ENCODE data around the gene MBP.

DNA sequence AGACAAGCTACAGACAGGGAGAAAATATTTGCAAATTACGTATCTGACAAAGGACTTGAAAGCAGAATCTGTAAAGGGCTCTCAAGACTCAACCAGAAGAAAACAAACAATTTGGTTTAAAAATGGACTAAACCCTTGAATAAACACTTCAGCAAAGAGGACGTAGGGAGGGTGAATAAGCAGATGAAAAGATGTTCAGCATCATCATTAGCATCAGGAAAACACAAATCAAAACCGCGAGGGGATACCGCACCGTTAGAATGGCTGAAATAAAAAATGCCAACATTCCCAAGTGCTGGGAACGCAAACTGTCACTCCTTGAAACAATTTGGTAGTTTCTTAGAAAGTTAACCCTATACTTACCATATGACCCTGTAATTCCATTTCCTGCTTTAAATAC lies 136.7 kb downstream of the MBP start:
- TF ChIP-seq ZNF282 (IDR thresholded peaks at IDR 0.05; ENCODE audit: partially characterized antibody) (no peak), THAP8 (CRISPR knock-in tag; IDR thresholded peaks at IDR 0.05; ENCODE audit: borderline replicate concordance) (no peak), EZH2 (conservative IDR thresholded peaks at IDR 0.05; ENCODE audit: low read depth, low read length) (no peak), POLR2A (IDR thresholded peaks at IDR 0.05; ENCODE audit: insufficient read depth in 1 of 2, low read depth in 2 of 2, low read length in 2 of 2) (no peak), EP300 (IDR thresholded peaks at IDR 0.05; ENCODE audit: low read depth in 2 of 2, low read length in 2 of 2) (no peak), EP300 (CRISPR knock-in tag; IDR thresholded peaks at IDR 0.05; ENCODE audit: borderline replicate concordance) (no peak), RXRA (CRISPR knock-in tag; IDR thresholded peaks at IDR 0.05) (no peak)
- TF ChIP-seq, protein P1, sequence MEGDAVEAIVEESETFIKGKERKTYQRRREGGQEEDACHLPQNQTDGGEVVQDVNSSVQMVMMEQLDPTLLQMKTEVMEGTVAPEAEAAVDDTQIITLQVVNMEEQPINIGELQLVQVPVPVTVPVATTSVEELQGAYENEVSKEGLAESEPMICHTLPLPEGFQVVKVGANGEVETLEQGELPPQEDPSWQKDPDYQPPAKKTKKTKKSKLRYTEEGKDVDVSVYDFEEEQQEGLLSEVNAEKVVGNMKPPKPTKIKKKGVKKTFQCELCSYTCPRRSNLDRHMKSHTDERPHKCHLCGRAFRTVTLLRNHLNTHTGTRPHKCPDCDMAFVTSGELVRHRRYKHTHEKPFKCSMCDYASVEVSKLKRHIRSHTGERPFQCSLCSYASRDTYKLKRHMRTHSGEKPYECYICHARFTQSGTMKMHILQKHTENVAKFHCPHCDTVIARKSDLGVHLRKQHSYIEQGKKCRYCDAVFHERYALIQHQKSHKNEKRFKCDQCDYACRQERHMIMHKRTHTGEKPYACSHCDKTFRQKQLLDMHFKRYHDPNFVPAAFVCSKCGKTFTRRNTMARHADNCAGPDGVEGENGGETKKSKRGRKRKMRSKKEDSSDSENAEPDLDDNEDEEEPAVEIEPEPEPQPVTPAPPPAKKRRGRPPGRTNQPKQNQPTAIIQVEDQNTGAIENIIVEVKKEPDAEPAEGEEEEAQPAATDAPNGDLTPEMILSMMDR (CRISPR knock-in tag; IDR thresholded peaks at IDR 0.05), result no peak

All from HepG2 (cell line).